ENCODE measurements around the gene CACNA2D3. TPM values are rescaled to one million over a fixed set of nuclear protein-coding genes. Genes with fewer than 3 reads are reported as not detected.

Gene CACNA2D3
- total RNA-seq, 1 donor from 2014 or later = not detected

- Histone ChIP-seq H3K9me3 (ENCODE audit: low read depth) (no peaks in the 10 kb centered on the region), H3K36me3 (no peaks in the 10 kb centered on the region), H3K79me2 (ENCODE audit: low read depth) (no peaks in the 10 kb centered on the region), H3K27ac (no peak overlapping the region), H3K27me3 (no peaks in the 10 kb centered on the region), H4K20me1 (ENCODE audit: low read depth) (no peaks in the 10 kb centered on the region), H3K9ac (no peak overlapping the region), H3K4me3 (no peak overlapping the region), H3K4me2 (no peak overlapping the region), H2AFZ (replicated peaks) (no peak overlapping the region), H3K4me1 (no peaks in the 10 kb centered on the region), H3F3A (ENCODE audit: low read depth) (no peaks in the 10 kb centered on the region)
- Mint-ChIP-seq H3K27me3 (ENCODE audit: insufficient read depth, low read depth) (peaks cover 2% of the 10 kb centered on the region), H3K27ac (no peak overlapping the region), H3K36me3 (no peaks in the 10 kb centered on the region), H3K9me3 (no peaks in the 10 kb centered on the region), H3K4me3 (no peak overlapping the region), H3K4me1 (no peaks in the 10 kb centered on the region)
- TF ChIP-seq EZH2phosphoT487 (IDR thresholded peaks at IDR 0.05) = no peak
- TF ChIP-seq EZH2 (IDR thresholded peaks at IDR 0.05) = no peak
- TF ChIP-seq CTCF (IDR thresholded peaks at IDR 0.05) = no peak
- DNase-seq (ENCODE audit: low spot score) = no peak
Measured at GRCh38 chr3:54358969-54359694, 236.8 kb downstream of the CACNA2D3 start.

- Mint-ChIP-seq H3K4me3 (no peak overlapping the region), H3K36me3 (no peaks in the 10 kb centered on the region), H3K9me3 (no peaks in the 10 kb centered on the region), H3K4me1 (no peaks in the 10 kb centered on the region), H3K27ac (no peak overlapping the region), H3K27me3 (ENCODE audit: insufficient read depth, low read depth) (no peaks in the 10 kb centered on the region)
- Histone ChIP-seq H3K9me3 (ENCODE audit: low read depth) (no peaks in the 10 kb centered on the region), H3F3A (ENCODE audit: low read depth) (no peaks in the 10 kb centered on the region), H2AFZ (replicated peaks) (no peak overlapping the region), H3K36me3 (no peaks in the 10 kb centered on the region), H3K9ac (no peak overlapping the region), H3K27ac (no peak overlapping the region), H3K27me3 (no peaks in the 10 kb centered on the region), H3K79me2 (ENCODE audit: low read depth) (no peaks in the 10 kb centered on the region), H3K4me3 (no peak overlapping the region), H3K4me2 (no peak overlapping the region), H4K20me1 (ENCODE audit: low read depth) (no peaks in the 10 kb centered on the region), H3K4me1 (no peaks in the 10 kb centered on the region)
- no peak for DNase-seq (ENCODE audit: low spot score)
- TF ChIP-seq EZH2phosphoT487 (IDR thresholded peaks at IDR 0.05) (no peak), CTCF (IDR thresholded peaks at IDR 0.05) (peak; percentile 28)
Measured at GRCh38 chr3:54360320-54360719, 238.0 kb downstream of the CACNA2D3 start.

- no peak for DNase-seq (ENCODE audit: low spot score)
- Histone ChIP-seq H2AFZ (replicated peaks) (no peak overlapping the region), H3K27me3 (no peaks in the 10 kb centered on the region), H3K27ac (no peak overlapping the region), H3K36me3 (no peaks in the 10 kb centered on the region), H3K4me2 (no peak overlapping the region), H4K20me1 (ENCODE audit: low read depth) (no peaks in the 10 kb centered on the region), H3K9me3 (ENCODE audit: low read depth) (no peaks in the 10 kb centered on the region), H3K4me3 (no peak overlapping the region), H3K79me2 (ENCODE audit: low read depth) (no peaks in the 10 kb centered on the region), H3F3A (ENCODE audit: low read depth) (no peaks in the 10 kb centered on the region), H3K9ac (no peak overlapping the region), H3K4me1 (no peaks in the 10 kb centered on the region)
- Mint-ChIP-seq H3K9me3 (no peaks in the 10 kb centered on the region), H3K36me3 (no peaks in the 10 kb centered on the region), H3K27me3 (ENCODE audit: insufficient read depth, low read depth) (no peaks in the 10 kb centered on the region), H3K27ac (no peak overlapping the region), H3K4me3 (no peak overlapping the region), H3K4me1 (no peaks in the 10 kb centered on the region)
- TF ChIP-seq EZH2phosphoT487 (IDR thresholded peaks at IDR 0.05) (no peak), EZH2 (IDR thresholded peaks at IDR 0.05) (no peak), CTCF (IDR thresholded peaks at IDR 0.05) (no peak)
Measured at GRCh38 chr3:54361746-54362283, 239.5 kb downstream of the CACNA2D3 start.
